Fibroblast of skin of back (primary cell): Measurements from ENCODE around the gene TELO2.

ENCODE experiments used
- DNase-seq: peaks from one replicate; pipeline ENCODE4 v3.0.0-alpha.2; 2013

TELO2 gene

GRCh38 chr16:1557074-1557473 lies 63.9 kb downstream of the TELO2 start:
- DNase-seq = no peak

GRCh38 chr16:1557576-1557975 lies 64.4 kb downstream of the TELO2 start:
- no peak for DNase-seq

GRCh38 chr16:1559446-1559975 lies 66.4 kb downstream of the TELO2 start:
- no peak for DNase-seq
